MCF 10A (cell line): ENCODE measurements around the gene ZNF84. TPM values are rescaled to one million over a fixed set of nuclear protein-coding genes. Genes with fewer than 3 reads are reported as not detected.

Experiments used
- BruUV-seq: library from RNA; stranded (reverse); fragments of 400-500 nt; replicated peaks from 2 replicates; lab custom pipeline; 2021; lab: Mats Ljungman, UMichigan
- CTCF ChIA-PET: fragments of 300-600 bp; sonication (Branson Sonifier 250); formaldehyde crosslinking; extraction: SDS; loops from one replicate; lab custom pipeline; 2021; ENCODE audit warnings: antibody characterized with exemption, inconsistent platforms; lab: Yijun Ruan, JAX
- POLR2A ChIA-PET: fragments of 300-600, 350-650 bp; sonication (Branson Sonifier 250); formaldehyde crosslinking; extraction: SDS; loops from one replicate; lab custom pipeline; 2020; ENCODE audit warnings: antibody characterized with exemption, inconsistent platforms; lab: Yijun Ruan, JAX
- DNase-seq: peaks from one replicate; pipeline ENCODE4 v3.0.0-alpha.2; 2018; ENCODE audit not compliant: unreplicated experiment
- H3K27ac Mint-ChIP-seq: one replicate; pipeline ENCODE4 v1.8.0; 2022; ENCODE audit warnings: mild to moderate bottlenecking, low read depth, mixed read lengths; ENCODE audit not compliant: unreplicated experiment
- H3K27me3 Mint-ChIP-seq: one replicate; pipeline ENCODE4 v1.8.0; 2022; ENCODE audit warnings: mixed read lengths; ENCODE audit not compliant: insufficient read depth, unreplicated experiment
- H3K36me3 Mint-ChIP-seq: one replicate; pipeline ENCODE4 v1.8.0; 2022; ENCODE audit warnings: mild to moderate bottlenecking, moderate library complexity, mixed read lengths; ENCODE audit not compliant: insufficient read depth, unreplicated experiment
- H3K4me1 Mint-ChIP-seq: one replicate; pipeline ENCODE4 v1.8.0; 2022; ENCODE audit warnings: mixed read lengths; ENCODE audit not compliant: insufficient read depth, unreplicated experiment
- H3K4me3 Mint-ChIP-seq: one replicate; pipeline ENCODE4 v1.8.0; 2022; ENCODE audit warnings: mild to moderate bottlenecking, moderate library complexity, mixed read lengths; ENCODE audit not compliant: unreplicated experiment
- H3K9me3 Mint-ChIP-seq: one replicate; pipeline ENCODE4 v1.8.0; 2022; ENCODE audit warnings: mixed read lengths; ENCODE audit not compliant: unreplicated experiment
- CTCF ChIP-seq: fragments of 200-600 bp; IDR thresholded peaks from one replicate; pipeline ENCODE4 v1.8.0; 2022; ENCODE audit warnings: antibody characterized with exemption, mild to moderate bottlenecking; ENCODE audit not compliant: unreplicated experiment
- intact Hi-C: fragments of 100-400 bp; cut with micrococcal nuclease; formaldehyde crosslinking; loops from 2 replicates; pipeline ENCODE4 v1.14.1; 2022
- total RNA-seq: library from RNA; stranded (reverse); gene quantifications from 2 replicates; pipeline ENCODE4 v1.2.3, GENCODE V29; 2022

The ZNF84 gene
- total RNA-seq, 1 experiment from 2014 or later, result 24.4 TPM

GRCh38 chr12:133108150-133108549, 70.8 kb downstream of the ZNF84 start:
- no peak for TF ChIP-seq CTCF
- no TSS peak for BruUV-seq

More at GRCh38 chr12:133108150-133108549, 70.8 kb downstream of the ZNF84 start:
- no peaks in the 10 kb centered on the region for H3K27me3 Mint-ChIP-seq
- CTCF ChIA-PET, result no interaction called here
- H3K36me3 Mint-ChIP-seq, result peaks cover 55% of the 10 kb centered on the region
- DNase-seq, result no peak
- H3K4me3 Mint-ChIP-seq, result no peak overlapping the region
- H3K9me3 Mint-ChIP-seq, result peaks cover 21% of the 10 kb centered on the region
- intact Hi-C loops, result no loop called here
- POLR2A ChIA-PET, result interaction anchor here (1.1 kb wide), 1 partner anchor 22 kb away, joined by 3 read pairs; the partner anchor contains the start of genes ZNF10 and ZNF891
- no peaks in the 10 kb centered on the region for H3K4me1 Mint-ChIP-seq
- no peak overlapping the region for H3K27ac Mint-ChIP-seq

Other genes with a start within 250 kb of the ZNF84 start
- gene GOLGA3, start 208.6 kb upstream of the ZNF84 start, total RNA-seq, result 94.9 and 116 TPM in 2 replicates
- gene CHFR, start 149.9 kb upstream of the ZNF84 start, total RNA-seq, result 41.0 and 42.4 TPM in 2 replicates
- 12.0 and 13.6 TPM in 2 replicates for gene ZNF605, start 81.2 kb upstream of the ZNF84 start, total RNA-seq
- gene ZNF26, start 51.1 kb upstream of the ZNF84 start, total RNA-seq, result 18.5 and 18.7 TPM in 2 replicates
- 14.8 and 15.5 TPM in 2 replicates for gene ZNF140, start 43.4 kb downstream of the ZNF84 start, total RNA-seq
- gene ZNF891, start 92.8 kb downstream of the ZNF84 start, total RNA-seq, result 1.6 and 1.9 TPM in 2 replicates
- gene ZNF10, start 93.1 kb downstream of the ZNF84 start, total RNA-seq, result 6.6 and 7.2 TPM in 2 replicates
- 23.4 and 26.6 TPM in 2 replicates for gene ZNF268, start 144.0 kb downstream of the ZNF84 start, total RNA-seq
- gene ANHX, start 198.4 kb downstream of the ZNF84 start, total RNA-seq, result not detected in 2 replicates